HepG2 (cell line): Measurements from ENCODE around the gene NOTCH3.

Source experiments
- FOXJ3 ChIP-seq: sonication (generic); formaldehyde crosslinking; IDR thresholded peaks from 2 replicates; pipeline ENCODE4 v1.4.0; 2020; ENCODE audit warnings: missing genetic modification reagents, mild to moderate bottlenecking, borderline replicate concordance
- GTF3A ChIP-seq: sonication (generic); formaldehyde crosslinking; conservative IDR thresholded peaks from 2 replicates; pipeline ENCODE4 v1.4.0; 2020; ENCODE audit warnings: mild to moderate bottlenecking, missing genetic modification reagents
- ZBTB3 ChIP-seq: sonication (generic); formaldehyde crosslinking; IDR thresholded peaks from 2 replicates; pipeline ENCODE4 v1.4.0; 2020; ENCODE audit warnings: low read depth, mild to moderate bottlenecking, moderate library complexity, missing genetic modification reagents, borderline replicate concordance
- TF ChIP-seq, protein P1 (sequence below): sonication (generic); formaldehyde crosslinking; IDR thresholded peaks from 2 replicates; pipeline ENCODE4 v1.5.0; 2020; ENCODE audit warnings: mild to moderate bottlenecking, missing genetic modification reagents, moderate library complexity

DNA sequence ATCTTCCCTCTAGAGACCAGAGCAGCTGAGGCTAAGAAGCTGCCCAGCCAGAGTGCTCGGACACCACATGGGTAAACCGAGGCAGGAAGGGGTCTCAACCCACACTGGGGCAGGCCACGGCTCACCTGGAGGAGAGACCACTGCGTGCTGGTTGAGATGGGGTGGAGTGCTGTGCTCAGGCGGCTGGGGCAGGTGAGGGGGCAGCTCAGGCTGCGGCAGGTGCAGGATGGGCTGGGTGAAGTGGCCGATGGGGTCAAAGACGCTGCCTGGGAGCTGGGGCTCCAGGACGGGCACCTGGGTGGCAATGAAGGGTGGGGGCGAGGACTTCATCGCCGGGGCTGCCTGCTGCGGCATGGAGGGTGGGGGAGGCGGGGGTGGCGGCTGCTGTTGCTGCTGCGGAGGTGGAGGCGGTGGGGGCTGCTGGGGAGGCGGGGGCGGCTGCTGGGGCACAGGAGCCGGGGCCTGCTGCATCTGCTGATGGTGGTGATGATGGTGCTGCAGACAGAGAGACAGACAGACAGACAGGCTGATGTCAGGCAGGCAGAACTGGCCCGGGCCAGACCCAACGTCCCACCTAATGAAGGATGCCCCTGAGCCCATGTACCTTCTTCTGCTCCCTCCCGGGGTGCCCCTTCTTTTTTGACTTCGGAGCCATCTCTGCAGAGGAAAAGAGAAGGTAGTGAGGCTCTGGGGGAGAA, 43.5 kb upstream of the NOTCH3 start:
- TF ChIP-seq ZBTB3 (CRISPR knock-in tag) (no peak), GTF3A (CRISPR knock-in tag) (no peak), FOXJ3 (CRISPR knock-in tag) (no peak)
- TF ChIP-seq, protein P1, sequence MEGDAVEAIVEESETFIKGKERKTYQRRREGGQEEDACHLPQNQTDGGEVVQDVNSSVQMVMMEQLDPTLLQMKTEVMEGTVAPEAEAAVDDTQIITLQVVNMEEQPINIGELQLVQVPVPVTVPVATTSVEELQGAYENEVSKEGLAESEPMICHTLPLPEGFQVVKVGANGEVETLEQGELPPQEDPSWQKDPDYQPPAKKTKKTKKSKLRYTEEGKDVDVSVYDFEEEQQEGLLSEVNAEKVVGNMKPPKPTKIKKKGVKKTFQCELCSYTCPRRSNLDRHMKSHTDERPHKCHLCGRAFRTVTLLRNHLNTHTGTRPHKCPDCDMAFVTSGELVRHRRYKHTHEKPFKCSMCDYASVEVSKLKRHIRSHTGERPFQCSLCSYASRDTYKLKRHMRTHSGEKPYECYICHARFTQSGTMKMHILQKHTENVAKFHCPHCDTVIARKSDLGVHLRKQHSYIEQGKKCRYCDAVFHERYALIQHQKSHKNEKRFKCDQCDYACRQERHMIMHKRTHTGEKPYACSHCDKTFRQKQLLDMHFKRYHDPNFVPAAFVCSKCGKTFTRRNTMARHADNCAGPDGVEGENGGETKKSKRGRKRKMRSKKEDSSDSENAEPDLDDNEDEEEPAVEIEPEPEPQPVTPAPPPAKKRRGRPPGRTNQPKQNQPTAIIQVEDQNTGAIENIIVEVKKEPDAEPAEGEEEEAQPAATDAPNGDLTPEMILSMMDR (CRISPR knock-in tag) = no peak
